ENCODE data around the gene KLHDC4.

DNA sequence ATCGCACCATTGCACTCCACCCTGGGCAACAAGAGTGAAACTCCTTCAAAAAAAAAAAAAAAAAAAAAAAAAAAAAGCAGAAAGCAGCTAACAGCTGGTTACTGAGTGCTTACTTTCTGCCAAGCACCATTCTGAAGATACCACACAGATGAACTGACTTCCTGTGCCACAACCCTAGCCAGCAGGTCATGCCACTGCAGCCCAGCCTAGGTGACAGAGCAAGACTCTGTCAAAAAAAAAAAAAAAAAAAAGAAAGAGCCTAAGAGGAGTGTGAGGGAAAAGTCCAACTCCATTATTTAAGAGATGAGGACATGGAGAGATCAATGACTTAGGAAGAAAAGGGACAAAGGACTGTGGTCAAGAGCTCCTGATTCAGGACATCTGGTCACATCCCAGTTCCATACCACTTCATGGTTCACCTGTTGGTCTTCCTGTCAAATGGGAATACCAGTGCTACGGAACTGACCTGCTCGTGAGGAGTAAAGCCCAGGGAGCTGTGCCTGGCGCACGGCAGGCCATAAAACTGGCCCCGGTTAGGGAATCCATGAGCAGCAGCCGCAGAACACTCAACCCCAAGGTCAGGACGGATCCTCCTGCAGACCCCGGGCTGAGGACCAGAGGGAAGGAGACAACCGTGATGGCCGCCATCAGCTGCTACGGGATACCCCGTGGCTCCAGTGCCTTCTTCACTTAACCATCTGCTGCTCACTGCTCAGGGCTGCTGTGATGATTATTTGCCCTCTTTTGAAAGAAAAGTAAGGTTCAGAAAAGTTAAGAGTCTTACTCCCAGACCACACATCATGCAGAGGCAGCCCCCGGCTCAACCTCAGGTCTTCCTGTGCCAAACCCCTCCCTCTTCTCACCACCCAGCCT, 950 bp downstream of the KLHDC4 start:
- TF ChIP-seq CTCF (conservative IDR thresholded peaks at IDR 0.05; ENCODE audit: low read depth, low read length), result no peak
- TF ChIP-seq EZH2phosphoT487 (IDR thresholded peaks at IDR 0.05; ENCODE audit: borderline replicate concordance, low read length), result no peak
- TF ChIP-seq EZH2 (IDR thresholded peaks at IDR 0.05; ENCODE audit: low read length, unreplicated experiment), result no peak
